GM04504 (cell line): ENCODE results near the gene ZMYND10.

Experiments
- DNase-seq: peaks from one replicate; pipeline ENCODE4 v3.0.0-alpha.2; 2012; ENCODE audit warnings: low read depth

The ZMYND10 gene

DNA sequence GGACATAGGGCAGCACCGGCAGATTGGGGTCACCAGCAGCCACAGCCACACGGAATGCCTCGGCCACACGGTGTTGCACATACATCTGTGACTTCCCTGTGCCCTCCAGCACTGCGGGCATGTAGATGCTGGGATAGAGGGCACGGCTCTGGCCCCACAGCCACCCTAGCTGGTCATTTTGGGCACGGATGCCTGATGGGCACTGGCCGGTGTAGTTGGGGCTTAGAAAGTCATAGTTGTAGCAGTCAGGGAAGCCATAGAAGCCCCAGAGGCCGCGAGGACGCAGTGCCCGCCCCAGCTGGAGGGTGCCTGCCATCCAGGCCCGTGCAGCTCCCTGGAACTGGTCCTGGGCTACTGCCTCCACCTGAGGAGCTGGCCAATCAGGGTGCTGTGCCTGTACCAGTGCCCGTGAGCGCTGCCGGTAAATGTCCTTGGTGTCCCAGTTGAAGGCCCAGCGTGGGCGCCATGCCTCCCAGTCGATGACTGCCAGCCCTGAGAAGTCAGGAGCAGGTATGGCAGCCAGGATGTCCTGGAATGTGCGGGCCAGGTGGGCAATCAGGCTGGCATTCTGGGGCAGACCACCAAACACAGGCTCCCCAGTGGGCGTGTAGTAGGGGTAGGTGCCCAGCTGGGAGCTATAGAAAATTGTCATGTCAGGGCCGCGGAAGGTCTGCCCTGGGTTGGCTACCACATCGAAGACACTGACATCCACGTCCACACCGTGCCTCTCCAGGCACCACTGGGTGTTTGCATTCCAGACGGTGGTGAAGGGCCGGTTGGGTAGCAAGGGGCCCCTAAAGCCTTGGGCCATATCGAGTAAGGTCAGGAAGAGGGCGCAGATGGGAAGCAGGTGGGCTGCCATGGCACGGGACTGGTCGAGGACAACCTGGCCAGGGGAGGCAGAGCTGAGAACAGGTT is 43.2 kb downstream of the ZMYND10 start:
- no peak for DNase-seq

GRCh38 chr3:50300681-50301254 is 44.8 kb downstream of the ZMYND10 start:
- DNase-seq = no peak

- no peak for DNase-seq
Observed at GRCh38 chr3:50299929-50300680, 45.4 kb downstream of the ZMYND10 start.

DNA sequence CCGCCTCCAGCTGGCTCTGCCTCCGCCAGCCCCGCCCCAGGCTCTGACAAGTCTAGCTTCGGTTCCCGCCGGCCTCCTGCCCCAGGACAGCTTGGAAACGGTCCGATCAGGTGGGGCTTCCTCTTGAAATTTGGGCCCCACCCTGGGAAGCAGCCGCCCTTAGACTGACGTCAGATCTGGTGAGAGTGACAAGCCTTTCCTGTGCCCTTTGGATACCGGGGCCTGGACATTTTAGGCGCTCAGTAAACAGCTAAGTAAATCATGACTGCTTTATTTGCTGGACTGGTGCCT is 45.9 kb downstream of the ZMYND10 start:
- DNase-seq = no peak

GRCh38 chr3:50298836-50299637 is 46.5 kb downstream of the ZMYND10 start, which contains the start of the genes HYAL3 and NAA80:
Gene HYAL3, minus strand, starts transcription at chr3:50299405. Its CDS starts 3,803 bp downstream, at chr3:50295602.
Gene NAA80, minus strand, starts transcription at chr3:50299405. Its CDS starts 1,942 bp downstream, at chr3:50297463.
- DNase-seq = peak; percentile 99

DNA sequence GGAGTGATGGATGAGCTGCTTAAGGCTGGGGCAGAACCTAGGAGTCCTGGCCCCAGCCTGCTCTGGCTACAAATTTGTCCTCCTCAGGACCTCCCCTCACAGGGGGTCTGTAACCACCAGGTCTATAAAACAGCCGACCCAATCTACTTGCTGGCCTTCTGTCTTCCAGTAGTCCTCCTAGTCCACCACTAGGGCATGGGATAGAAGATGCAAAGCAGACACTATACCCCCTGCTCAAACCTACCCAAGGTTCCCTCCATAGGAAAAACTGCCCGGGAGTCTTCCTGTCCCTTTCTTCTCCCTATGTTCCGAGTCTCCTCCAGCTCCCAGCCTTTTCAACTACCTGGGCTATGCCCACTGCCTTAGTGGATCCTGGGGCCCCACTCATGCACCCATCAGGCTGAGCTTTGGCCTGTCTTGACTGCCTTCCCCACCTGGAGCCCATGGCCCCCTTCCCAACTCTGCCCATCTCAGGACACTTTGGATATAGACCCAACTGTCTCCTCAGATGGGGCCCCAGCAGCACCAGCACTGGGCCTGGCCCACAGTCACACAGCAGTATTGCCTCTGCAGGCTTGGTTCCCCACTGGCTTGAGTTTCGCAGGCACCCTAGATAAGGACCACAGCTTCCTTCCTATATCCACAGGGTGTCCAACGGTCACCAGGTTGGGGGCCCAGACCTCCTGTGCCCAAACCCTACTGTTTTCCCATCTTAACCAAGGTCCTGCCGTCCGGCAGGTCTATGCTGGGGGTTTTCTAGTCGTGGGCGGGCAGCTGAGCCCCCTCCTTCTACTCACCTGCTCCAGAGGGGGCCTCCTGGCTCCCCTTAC is 47.4 kb downstream of the ZMYND10 start:
- DNase-seq = no peak

DNA sequence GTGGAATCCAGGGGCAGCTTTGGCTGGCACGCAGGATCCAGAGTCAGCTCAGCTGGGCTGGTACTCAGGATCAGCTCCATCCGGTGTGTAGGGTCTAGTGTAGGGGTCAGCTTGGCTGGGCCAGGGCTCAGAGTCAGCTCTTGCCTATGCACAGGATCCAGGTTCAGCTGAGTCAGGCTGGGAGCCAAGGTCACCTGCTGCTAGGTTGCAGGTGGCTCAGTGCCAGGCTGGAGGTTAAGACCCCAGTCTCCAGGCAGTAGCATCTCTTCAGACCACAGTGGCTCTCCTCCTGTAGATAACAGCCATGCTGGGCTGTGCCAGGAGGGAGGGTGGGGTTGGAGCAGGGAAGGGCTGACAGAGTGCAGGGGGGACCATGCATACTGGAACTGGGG is 48.2 kb downstream of the ZMYND10 start:
- DNase-seq = no peak

DNA sequence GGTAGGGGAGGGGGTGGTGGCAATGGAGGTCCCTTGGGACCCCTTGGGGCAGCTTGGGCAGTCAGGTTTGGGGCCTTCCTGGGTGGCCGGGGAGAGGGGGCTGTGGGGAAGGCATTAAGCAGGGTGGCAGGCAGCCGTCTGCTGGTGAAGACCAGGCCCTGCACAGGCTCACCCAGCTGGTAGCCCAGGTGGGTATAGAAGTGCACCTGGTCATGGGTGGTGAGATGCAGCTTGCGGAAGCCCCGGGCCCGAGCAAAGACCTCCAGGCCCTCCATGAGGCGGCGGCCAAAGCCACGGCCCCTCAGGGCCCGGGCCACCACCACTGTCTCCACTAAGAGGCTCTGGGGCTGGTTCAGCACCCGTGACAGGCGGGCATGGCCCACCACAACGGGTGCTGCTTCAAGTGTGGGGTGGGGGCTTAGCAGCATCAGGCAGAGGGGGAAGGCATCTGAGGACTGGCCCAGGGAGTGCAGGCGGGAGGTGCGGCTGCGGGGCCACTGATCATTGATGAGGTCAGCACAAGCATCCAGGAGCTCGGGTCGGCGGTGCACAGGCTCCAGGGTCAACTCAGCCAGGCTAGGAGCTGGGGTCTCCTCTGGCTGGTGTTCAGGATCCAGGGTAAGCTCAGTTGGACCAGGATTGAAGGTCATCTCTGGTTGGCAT is 48.7 kb downstream of the ZMYND10 start:
- DNase-seq = no peak

DNA sequence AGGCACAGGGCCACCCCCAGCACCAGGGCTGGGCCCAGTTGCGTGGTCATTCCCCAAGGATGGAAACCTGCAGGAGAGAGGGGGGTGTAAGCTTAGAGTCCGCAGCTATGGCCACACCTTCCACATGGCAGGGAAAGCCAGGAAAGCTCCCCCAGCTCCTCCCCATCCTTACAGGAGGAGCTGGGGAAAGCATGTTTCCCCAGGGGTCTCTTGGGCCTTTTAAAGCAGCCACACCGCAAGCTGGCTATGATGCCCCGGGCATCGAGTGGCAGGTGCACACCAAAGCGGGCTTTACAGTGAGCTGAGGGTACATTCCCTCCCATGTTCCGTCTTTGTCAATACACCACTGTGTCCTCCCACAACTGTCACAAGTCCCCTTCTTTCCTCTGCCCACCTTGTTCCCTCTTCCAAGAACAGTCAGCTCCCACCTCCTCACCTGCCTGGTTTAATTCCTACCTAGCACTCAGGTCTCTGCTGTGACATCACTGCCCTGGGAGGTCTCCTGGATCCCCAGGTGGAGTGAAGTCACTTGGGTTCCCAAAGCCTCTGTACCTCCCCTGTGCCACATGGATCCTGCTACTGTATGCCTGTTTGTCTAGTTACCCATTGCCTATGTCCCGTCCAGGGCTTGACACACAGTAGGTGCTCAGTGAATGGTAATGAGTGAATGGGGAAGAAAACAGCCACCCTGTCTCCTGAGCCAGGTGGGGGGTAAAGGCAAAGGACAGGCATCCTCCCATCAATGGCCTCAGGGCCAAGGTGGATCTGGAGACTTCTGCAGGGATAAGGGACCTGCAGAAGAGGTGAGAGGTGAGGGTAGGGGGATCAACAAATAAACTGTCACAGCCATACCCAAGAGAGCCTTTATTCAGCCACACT is 49.7 kb downstream of the ZMYND10 start:
- DNase-seq = no peak

GRCh38 chr3:50294492-50295403 is 50.8 kb downstream of the ZMYND10 start:
- DNase-seq = no peak

DNA sequence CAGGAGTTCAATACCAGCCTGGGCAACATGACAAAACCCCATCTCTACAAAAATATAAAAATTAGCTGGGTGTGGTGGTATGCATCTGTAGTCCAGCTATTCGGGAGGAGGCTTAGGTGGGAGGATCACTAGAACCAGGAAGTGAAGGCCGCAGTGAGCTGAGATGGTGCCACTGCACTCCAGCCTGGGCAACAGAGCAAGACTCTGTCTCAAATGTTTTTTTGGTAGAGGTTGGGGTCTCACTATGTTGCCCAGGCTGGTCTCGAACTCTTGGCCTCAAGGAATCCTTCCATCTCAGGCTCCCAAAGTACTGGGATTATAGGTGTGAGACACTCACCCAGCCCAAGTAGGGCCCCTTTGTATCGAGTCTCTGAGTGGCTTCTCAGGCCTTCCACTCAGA is 51.4 kb downstream of the ZMYND10 start:
- no peak for DNase-seq

DNA sequence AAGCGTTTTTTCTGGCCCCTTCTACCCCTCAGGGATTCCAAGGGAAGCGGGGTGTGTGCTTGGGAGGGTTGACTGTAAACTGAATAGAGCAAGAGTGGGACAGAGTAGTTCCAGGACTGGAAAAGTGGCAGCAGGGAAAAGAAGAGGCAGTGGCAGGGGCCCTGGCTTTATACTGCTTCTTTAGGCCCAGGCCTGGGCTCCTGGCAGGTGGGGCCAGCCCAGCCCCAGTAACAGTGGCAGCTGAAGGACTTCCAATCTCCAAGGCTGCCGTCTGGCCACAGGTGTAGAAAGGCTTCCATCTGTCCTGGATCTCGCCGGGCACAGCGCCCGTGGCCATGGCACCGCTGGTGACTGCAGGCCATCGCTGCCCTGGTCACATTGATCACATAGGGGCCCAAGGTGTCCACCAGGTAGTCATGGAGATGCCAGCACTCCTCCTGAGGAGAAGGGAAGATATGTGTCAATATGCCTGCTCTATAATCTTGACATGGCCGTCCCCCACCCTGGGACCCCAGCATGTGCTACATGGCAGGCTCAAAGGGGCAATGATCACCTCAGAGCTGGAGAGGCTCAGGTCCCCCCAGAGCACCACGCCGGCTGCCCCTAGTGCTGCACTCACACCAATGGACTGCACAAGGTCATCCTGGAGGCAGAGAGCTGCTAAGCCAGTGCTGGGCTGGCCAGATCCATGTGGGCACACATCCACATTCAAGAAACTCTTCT is 52.3 kb downstream of the ZMYND10 start:
- DNase-seq = no peak

DNA sequence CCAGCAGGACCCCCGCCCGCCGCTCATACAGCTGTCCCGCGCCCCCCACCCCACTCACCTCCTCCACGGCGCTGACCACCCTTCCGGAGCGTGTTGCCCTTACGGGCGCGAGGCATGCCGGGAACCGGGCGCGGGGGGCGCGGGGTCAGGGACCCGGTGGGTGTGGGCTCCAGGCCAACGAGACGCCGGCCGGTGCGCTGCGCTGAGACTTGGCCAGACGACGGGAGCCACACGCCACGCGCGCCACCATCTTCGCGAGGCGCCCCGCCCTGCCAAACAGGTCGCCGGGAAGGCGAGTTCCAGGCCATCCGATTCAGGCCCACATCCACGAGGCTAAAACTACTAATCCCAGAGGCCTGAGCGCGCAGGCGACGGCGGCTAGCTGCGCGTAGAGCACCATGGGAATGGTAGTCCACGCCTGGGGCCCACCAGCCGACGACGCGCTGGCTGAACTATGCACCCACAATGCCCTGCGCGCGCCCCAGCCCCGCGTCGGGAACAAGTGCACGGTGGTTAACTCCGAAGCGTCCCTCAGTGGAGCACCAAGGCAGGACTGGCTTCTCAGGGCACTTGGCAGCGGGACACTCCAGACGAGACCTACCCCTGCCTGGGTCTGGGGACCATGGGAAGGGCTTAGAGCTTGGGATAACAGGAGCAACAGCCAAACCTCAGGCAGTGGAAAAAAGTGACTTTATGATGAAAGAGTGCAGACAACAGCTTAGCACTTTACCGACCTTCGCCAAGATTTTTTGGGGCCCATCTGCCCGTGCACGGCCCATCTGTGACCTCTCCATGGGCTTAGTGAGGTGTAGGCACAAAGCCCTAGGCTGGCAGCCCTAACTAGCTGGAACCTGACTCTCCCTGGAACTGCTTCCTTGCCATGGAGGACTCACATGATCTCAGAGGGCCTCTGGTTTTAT is 53.1 kb downstream of the ZMYND10 start, which contains the start of gene IFRD2:
Gene IFRD2, minus strand, starts transcription at position 271 of the 920 bp plus-strand sequence. Its CDS starts 155 bp downstream, at position 116.
- peak; percentile 94 for DNase-seq
